ENCODE data around the gene POPDC3.

DNA sequence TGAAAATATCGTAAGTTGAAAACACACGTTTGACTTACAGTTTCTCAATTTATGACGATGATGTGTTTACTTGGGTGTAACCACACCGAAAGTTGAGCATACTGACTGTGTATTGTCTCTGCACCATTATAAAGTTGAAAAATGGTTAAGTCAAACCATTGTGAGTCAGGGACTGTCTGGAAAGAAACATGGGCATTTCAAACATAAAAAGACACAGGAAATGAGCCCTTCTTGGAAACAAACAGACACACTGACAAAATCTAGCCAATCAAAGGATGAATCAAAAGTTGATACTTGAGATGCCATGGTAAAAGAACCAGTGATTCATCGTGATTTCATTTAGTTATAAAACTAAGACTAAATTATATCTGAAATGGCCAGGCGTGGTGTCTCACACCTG is 5.3 kb downstream of the POPDC3 start:
- TF ChIP-seq, protein P1, sequence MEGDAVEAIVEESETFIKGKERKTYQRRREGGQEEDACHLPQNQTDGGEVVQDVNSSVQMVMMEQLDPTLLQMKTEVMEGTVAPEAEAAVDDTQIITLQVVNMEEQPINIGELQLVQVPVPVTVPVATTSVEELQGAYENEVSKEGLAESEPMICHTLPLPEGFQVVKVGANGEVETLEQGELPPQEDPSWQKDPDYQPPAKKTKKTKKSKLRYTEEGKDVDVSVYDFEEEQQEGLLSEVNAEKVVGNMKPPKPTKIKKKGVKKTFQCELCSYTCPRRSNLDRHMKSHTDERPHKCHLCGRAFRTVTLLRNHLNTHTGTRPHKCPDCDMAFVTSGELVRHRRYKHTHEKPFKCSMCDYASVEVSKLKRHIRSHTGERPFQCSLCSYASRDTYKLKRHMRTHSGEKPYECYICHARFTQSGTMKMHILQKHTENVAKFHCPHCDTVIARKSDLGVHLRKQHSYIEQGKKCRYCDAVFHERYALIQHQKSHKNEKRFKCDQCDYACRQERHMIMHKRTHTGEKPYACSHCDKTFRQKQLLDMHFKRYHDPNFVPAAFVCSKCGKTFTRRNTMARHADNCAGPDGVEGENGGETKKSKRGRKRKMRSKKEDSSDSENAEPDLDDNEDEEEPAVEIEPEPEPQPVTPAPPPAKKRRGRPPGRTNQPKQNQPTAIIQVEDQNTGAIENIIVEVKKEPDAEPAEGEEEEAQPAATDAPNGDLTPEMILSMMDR (IDR thresholded peaks at IDR 0.05; ENCODE audit: insufficient read depth, low read length, poor library complexity, severe bottlenecking), result no peak
- no peak for TF ChIP-seq EZH2phosphoT487 (conservative IDR thresholded peaks at IDR 0.05; ENCODE audit: low read length)

All from SU-DHL-6 (cell line).